GM23338 (cell line): ENCODE measurements around the gene RPA3.

ENCODE experiments used
- CREB1 ChIP-seq: fragments of 250-450 bp; sonication (Bioruptor Pico); IDR thresholded peaks from 2 replicates; pipeline ENCODE4 v1.5.0; 2020; ENCODE audit warnings: low read depth, mild to moderate bottlenecking, moderate library complexity
- CTCF ChIP-seq, 2 experiments: fragments of 200-600 bp in 1 of 2; sonication (generic) in 1 of 2; conservative IDR thresholded peaks; 2 replicates each; pipeline versions ENCODE4 v1.5.1 to v1.6.1; 2016 to 2017; ENCODE audit warnings: antibody characterized with exemption in 2 of 2, low read depth in 2 of 2, mild to moderate bottlenecking in 2 of 2, moderate library complexity in 1 of 2
- POLR2AphosphoS5 ChIP-seq: IDR thresholded peaks from 2 replicates; pipeline ENCODE4 v1.6.1; 2016; ENCODE audit warnings: antibody characterized with exemption, low read depth

DNA sequence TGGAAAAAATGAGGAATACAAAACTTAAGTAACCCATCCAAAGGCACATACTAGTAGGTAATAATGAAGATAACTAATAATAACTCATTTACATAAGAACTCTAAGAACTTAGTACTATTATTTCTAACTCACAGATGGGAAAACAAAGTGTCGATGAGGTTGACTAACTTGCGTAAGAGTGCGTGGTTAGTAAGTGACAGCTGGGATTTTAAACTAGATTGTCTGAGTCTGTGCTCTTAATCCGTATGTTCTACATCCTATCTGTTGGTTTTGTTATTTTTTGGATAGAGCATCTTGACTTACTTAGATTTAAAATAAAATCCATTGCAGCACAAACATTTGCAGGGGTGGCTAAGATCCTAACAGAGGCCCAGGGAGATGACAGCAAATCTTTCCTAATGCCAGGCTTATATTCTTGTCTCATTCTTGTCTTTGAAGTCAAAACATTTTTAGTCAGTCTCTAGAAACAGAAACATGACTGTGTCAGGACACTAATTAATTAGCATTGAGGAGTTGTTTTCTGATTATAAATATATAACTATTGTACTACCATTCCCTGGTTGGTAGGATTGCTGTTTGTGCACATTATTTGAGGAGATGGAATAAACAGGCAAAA lies 11.7 kb downstream of the RPA3 start:
- TF ChIP-seq CTCF (conservative IDR thresholded peaks at IDR 0.05; ENCODE audit: low read depth in 2 of 2) (no peak), POLR2AphosphoS5 (no peak), CREB1 (CRISPR knock-in tag) (no peak)
